Measurements from ENCODE around the gene SMAD6. TPM values are rescaled to one million over a fixed set of nuclear protein-coding genes. Genes with fewer than 3 reads are reported as not detected.

The SMAD6 gene
- total and polyA plus RNA-seq, 2 donors (not counting 1 experiment from before 2014, with no cell fraction given): 1.2 to 8.9 TPM

DNA sequence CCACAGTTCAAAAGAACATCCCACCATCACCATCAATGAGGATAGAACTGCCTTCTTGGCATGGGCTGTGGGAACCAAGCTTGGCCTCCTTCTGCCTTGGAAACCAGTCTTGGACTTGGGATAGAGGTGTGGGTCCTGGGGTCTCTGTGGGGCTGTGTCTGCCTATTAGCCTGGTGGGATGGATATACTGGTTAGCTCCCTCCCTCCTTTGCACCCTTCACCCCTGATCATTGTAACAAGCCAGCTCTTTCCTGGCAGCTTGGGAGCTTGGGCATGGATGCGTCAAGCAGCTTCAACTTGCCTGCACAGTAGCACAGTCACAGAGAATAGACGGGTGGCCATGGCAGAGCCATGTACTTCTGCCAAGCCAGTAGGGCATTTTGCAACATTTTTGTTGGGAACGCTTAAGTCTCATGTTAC is 65.2 kb downstream of the SMAD6 start:
- Histone ChIP-seq H3K4me1 (ENCODE audit: control insufficient read depth, extremely low read depth, insufficient read depth, low read length) (peaks cover 26% of the 10 kb centered on the region), H3K9me3 (ENCODE audit: control insufficient read depth, insufficient read depth, low read depth, low read length) (no peaks in the 10 kb centered on the region), H4K20me1 (ENCODE audit: control insufficient read depth, extremely low read depth, insufficient read depth, low read length) (no peaks in the 10 kb centered on the region), H3K4me3 (replicated peaks in 1 of 4; ENCODE audit: control extremely low read depth in 1 of 4, insufficient read depth in 1 of 4, low read depth in 3 of 4, low read length in 4 of 4) (no peak overlapping the region), H3K4me2 (ENCODE audit: extremely low read depth, insufficient read depth, low read length) (no peak overlapping the region), H3K79me2 (ENCODE audit: control insufficient read depth, insufficient read depth, low read length) (no peaks in the 10 kb centered on the region), H3K27me3 (ENCODE audit: control insufficient read depth, insufficient read depth, low read length) (no peaks in the 10 kb centered on the region), H3K27ac (ENCODE audit: insufficient read depth, low read length) (no peak overlapping the region), H2AFZ (ENCODE audit: low read length) (no peak overlapping the region), H3K36me3 (ENCODE audit: control insufficient read depth, insufficient read depth, low read length) (no peaks in the 10 kb centered on the region), H3K9ac (ENCODE audit: insufficient read depth, low read length) (no peak overlapping the region)
- DNase-seq (ENCODE audit: low read depth in 2 of 2): no peak
- no peak for TF ChIP-seq CTCF (conservative IDR thresholded peaks at IDR 0.05 in 1 of 2, IDR thresholded peaks at IDR 0.05 in 1 of 2; ENCODE audit: low read depth in 1 of 2, low read length in 2 of 2)
- no peak for TF ChIP-seq EZH2 (IDR thresholded peaks at IDR 0.05; ENCODE audit: low read length, missing control alignments)

DNA sequence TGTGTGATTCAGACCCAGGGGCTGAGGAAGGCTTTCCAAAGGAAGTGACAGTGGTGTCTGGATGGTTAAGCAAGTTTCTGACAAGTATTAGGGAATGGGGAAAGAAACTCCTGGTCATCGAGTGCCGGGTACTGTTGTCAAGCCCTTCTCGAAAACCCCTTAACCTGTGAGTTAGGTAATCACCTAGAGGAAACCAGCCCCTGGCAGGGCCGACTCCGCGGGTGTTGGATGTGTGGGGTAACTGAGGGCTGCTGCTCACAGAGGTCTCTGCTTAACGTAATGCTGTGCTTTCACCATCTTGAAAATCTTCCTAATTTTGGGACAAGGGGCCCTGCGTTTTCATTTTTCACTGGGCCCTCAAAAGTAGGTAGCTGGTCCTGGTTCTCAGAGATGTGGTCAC is 67.0 kb downstream of the SMAD6 start:
- no peaks in the 10 kb centered on the region for H3K36me3 ChIP-seq (ENCODE audit: control insufficient read depth, insufficient read depth, low read length)
- H3K4me1 ChIP-seq (ENCODE audit: control insufficient read depth, extremely low read depth, insufficient read depth, low read length): peaks cover 23% of the 10 kb centered on the region
- no peak overlapping the region for H2AFZ ChIP-seq (ENCODE audit: low read length)
- no peaks in the 10 kb centered on the region for H3K27me3 ChIP-seq (ENCODE audit: control insufficient read depth, insufficient read depth, low read length)
- no peak overlapping the region for H3K4me3 ChIP-seq (replicated peaks in 1 of 4; ENCODE audit: control extremely low read depth in 1 of 4, insufficient read depth in 1 of 4, low read depth in 3 of 4, low read length in 4 of 4)
- no peak overlapping the region for H3K4me2 ChIP-seq (ENCODE audit: extremely low read depth, insufficient read depth, low read length)
- TF ChIP-seq CTCF (conservative IDR thresholded peaks at IDR 0.05 in 1 of 2, IDR thresholded peaks at IDR 0.05 in 1 of 2; ENCODE audit: low read depth in 1 of 2, low read length in 2 of 2) (no peak), EZH2 (IDR thresholded peaks at IDR 0.05; ENCODE audit: low read length, missing control alignments) (no peak)
- no peak overlapping the region for H3K27ac ChIP-seq (ENCODE audit: insufficient read depth, low read length)
- H3K9ac ChIP-seq (ENCODE audit: insufficient read depth, low read length): no peak overlapping the region
- H3K79me2 ChIP-seq (ENCODE audit: control insufficient read depth, insufficient read depth, low read length): no peaks in the 10 kb centered on the region
- H3K9me3 ChIP-seq (ENCODE audit: control insufficient read depth, insufficient read depth, low read depth, low read length): no peaks in the 10 kb centered on the region
- H4K20me1 ChIP-seq (ENCODE audit: control insufficient read depth, extremely low read depth, insufficient read depth, low read length): no peaks in the 10 kb centered on the region
- no peak for DNase-seq (ENCODE audit: low read depth in 2 of 2)

- Histone ChIP-seq H3K27ac (ENCODE audit: insufficient read depth, low read length) (no peak overlapping the region), H4K20me1 (ENCODE audit: control insufficient read depth, extremely low read depth, insufficient read depth, low read length) (no peaks in the 10 kb centered on the region)
- DNase-seq (ENCODE audit: low read depth in 2 of 2): no peak
Measured at GRCh38 chr15:66770518-66771350, 68.7 kb downstream of the SMAD6 start.

More at GRCh38 chr15:66770518-66771350, 68.7 kb downstream of the SMAD6 start:
- Histone ChIP-seq H3K27me3 (ENCODE audit: control insufficient read depth, insufficient read depth, low read length) (no peaks in the 10 kb centered on the region), H2AFZ (ENCODE audit: low read length) (no peak overlapping the region), H3K9ac (ENCODE audit: insufficient read depth, low read length) (no peak overlapping the region), H3K4me3 (replicated peaks in 1 of 4; ENCODE audit: control extremely low read depth in 1 of 4, insufficient read depth in 1 of 4, low read depth in 3 of 4, low read length in 4 of 4) (no peak overlapping the region), H3K9me3 (ENCODE audit: control insufficient read depth, insufficient read depth, low read depth, low read length) (no peaks in the 10 kb centered on the region), H3K36me3 (ENCODE audit: control insufficient read depth, insufficient read depth, low read length) (no peaks in the 10 kb centered on the region), H3K4me2 (ENCODE audit: extremely low read depth, insufficient read depth, low read length) (no peak overlapping the region), H3K79me2 (ENCODE audit: control insufficient read depth, insufficient read depth, low read length) (no peaks in the 10 kb centered on the region), H3K4me1 (ENCODE audit: control insufficient read depth, extremely low read depth, insufficient read depth, low read length) (peaks cover 26% of the 10 kb centered on the region)
- TF ChIP-seq CTCF (conservative IDR thresholded peaks at IDR 0.05 in 1 of 2, IDR thresholded peaks at IDR 0.05 in 1 of 2; ENCODE audit: low read depth in 1 of 2, low read length in 2 of 2): no peak
- TF ChIP-seq EZH2 (IDR thresholded peaks at IDR 0.05; ENCODE audit: low read length, missing control alignments): no peak

Data from fibroblast of lung (primary cell).